Tibial artery (tissue), 4 donors: ENCODE data around the gene CAB39.

Experiments used
- DNase-seq, 2 donors: peaks; one replicate each; pipeline ENCODE4 v3.0.0-alpha.2; 2019
- H3K27ac ChIP-seq, 2 donors: fragments of 200-600 bp; sonication (generic) in 1 of 2; 1 replicate in 1 of 2; 2 replicates in 1 of 2; pipeline ENCODE4 v1.5.1; 2018 to 2019; ENCODE audit warnings: mild to moderate bottlenecking in 1 of 2
- H3K27me3 ChIP-seq, 2 donors: fragments of 200-600 bp; sonication (generic) in 1 of 2; one replicate each; pipeline versions ENCODE4 v1.5.1 to v1.6.0; 2016 to 2019
- H3K36me3 ChIP-seq, 3 donors: fragments of 200-600 bp; sonication (generic) in 2 of 3; one replicate each; pipeline ENCODE4 v1.5.1; 2016 to 2019; ENCODE audit warnings: mild to moderate bottlenecking in 2 of 3
- H3K4me1 ChIP-seq, 4 donors: fragments of 200-600 bp; sonication (generic) in 2 of 4; 1 replicate in 3 of 4; 2 replicates in 1 of 4; pipeline ENCODE4 v1.5.1; 2016 to 2019
- H3K4me3 ChIP-seq, 2 donors: fragments of 200-600 bp; sonication (generic) in 1 of 2; 1 replicate in 1 of 2; 2 replicates in 1 of 2; pipeline ENCODE4 v1.5.1; 2018 to 2019; ENCODE audit warnings: mild to moderate bottlenecking in 2 of 2
- H3K9me3 ChIP-seq, 3 donors: fragments of 200-600 bp; sonication (generic) in 1 of 3; one replicate each; pipeline ENCODE4 v1.5.1; 2016 to 2019
- intact Hi-C: fragments of 100-400 bp; cut with DNase I; formaldehyde crosslinking; loops from one replicate; pipeline ENCODE4 v1.15.0; 2023; ENCODE audit warnings: low total_unique reads
- TF ChIP-seq, protein P1 (sequence below), 2 experiments: fragments of 200-600 bp in 1 of 2; fragments of 450-650 bp in 1 of 2; IDR thresholded peaks; one replicate each; pipeline ENCODE4 v1.5.1; 2017 to 2019; ENCODE audit warnings: antibody characterized with exemption in 2 of 2, mild to moderate bottlenecking in 1 of 2, moderate library complexity in 1 of 2

The CAB39 gene

DNA sequence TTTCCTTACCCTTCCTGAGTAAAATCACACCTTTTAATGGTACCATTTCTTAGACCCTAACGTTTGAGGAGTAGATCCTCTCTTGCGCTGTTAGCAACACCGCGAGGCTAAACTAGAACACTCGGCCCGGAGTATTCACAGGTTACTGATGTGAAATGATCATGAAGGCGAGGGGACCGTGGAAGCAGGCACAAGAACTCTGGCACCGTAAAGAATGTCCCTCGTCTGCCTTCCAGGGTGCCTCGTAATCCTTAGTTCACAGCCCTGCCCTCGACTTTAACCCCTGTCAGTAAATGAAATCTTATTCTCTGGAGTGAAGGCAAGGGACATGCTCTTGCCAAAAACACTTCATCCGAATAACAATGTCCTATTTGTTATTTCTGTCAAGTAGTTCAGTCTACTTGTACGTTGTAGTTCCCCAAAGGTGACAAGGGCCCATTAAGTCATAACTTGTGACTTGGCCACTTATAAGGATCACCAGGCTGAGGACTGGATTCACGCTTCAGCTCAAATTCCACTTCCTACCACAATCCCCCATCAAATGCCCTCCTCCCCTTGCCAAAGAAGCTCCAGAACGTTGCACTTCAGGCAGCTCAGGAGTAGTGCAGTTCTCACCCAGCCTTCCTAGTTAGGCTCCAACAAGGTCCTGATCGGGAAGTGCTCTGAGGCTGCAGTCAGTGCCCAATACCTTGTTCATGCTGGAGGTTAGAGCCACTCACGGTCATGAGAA, 108.8 kb downstream of the CAB39 start:
- Histone ChIP-seq H3K9me3 (no peaks in the 10 kb centered on the region), H3K36me3 (peaks cover 9 to 39% (median 28%) of the 10 kb centered on the region in 3 donors), H3K4me1 (peaks cover 0 to 7% (median 0%) of the 10 kb centered on the region in 4 donors), H3K4me3 (no peak overlapping the region), H3K27ac (no peak overlapping the region), H3K27me3 (peaks cover 0 to 7% of the 10 kb centered on the region in 2 donors)
- intact Hi-C loops = no loop called here
- TF ChIP-seq, protein P1, sequence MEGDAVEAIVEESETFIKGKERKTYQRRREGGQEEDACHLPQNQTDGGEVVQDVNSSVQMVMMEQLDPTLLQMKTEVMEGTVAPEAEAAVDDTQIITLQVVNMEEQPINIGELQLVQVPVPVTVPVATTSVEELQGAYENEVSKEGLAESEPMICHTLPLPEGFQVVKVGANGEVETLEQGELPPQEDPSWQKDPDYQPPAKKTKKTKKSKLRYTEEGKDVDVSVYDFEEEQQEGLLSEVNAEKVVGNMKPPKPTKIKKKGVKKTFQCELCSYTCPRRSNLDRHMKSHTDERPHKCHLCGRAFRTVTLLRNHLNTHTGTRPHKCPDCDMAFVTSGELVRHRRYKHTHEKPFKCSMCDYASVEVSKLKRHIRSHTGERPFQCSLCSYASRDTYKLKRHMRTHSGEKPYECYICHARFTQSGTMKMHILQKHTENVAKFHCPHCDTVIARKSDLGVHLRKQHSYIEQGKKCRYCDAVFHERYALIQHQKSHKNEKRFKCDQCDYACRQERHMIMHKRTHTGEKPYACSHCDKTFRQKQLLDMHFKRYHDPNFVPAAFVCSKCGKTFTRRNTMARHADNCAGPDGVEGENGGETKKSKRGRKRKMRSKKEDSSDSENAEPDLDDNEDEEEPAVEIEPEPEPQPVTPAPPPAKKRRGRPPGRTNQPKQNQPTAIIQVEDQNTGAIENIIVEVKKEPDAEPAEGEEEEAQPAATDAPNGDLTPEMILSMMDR (IDR thresholded peaks at IDR 0.05) = no peak
- DNase-seq = no peak

DNA sequence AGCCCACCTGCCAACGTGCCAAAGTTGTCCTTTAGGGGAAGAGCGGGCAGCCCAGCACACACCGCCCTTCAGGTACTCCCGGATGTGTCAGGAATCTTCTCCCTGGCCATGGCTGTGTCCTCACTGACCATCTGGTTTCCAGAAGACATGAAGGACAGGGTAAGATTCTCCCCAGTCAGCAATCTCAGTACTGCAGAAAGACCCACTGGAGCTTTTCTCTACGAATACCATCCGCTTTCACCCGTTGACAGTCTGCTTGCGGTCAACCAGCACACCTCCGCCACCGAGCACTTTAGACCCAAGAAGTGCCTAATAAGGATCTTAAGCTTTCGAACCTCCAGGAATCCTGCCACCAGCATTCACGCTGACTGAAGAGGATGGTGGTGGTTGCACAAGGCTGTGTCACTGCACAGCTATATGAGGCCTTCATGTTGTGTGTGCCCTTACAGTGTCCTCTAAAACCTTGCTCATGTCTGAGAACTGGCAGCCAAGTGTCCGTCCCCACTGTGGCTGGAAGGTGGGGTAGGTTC, 109.4 kb downstream of the CAB39 start:
- intact Hi-C loops = no loop called here
- Histone ChIP-seq H3K9me3 (no peaks in the 10 kb centered on the region), H3K4me1 (peaks cover 0 to 7% (median 0%) of the 10 kb centered on the region in 4 donors), H3K4me3 (no peak overlapping the region), H3K36me3 (peaks cover 9 to 33% (median 21%) of the 10 kb centered on the region in 3 donors), H3K27me3 (peaks cover 0 to 13% of the 10 kb centered on the region in 2 donors), H3K27ac (no peak overlapping the region)
- no peak for DNase-seq
- TF ChIP-seq, protein P1 (IDR thresholded peaks at IDR 0.05) = no peak

DNA sequence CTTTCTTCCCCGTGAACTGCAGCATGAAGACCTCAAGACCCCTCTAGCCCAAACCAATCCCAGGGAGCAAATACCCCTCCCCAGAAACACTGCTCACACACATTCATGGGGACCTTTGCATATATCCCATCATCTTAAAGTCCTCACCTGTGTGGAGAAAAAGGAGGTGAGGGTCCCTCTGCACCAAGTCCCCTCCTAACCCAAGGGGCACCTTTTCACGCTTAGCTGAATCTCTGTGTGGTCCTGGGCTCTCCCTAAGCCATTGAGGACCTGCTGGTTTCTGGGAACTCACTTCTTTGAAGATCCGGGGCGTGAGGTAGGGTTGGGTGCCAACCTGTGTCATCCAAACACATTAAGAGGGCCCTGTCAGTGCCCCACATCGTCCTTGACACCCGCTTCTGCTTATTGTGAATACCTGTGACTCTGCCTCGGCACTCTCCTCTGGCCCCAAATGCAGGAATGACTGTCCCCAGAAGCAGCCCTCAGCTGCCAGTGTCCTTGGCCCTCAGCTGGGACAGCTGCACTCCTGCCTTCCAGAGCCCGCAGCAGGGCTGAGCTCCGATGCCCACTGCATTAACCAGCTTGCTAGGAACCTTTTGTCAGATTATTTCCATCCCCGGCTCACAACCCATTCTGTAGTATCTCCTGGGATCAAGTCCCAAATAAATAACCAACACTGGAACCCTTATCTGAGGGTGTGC, 110.8 kb downstream of the CAB39 start:
- intact Hi-C loops = no loop called here
- no peaks in the 10 kb centered on the region for H3K9me3 ChIP-seq
- H3K4me3 ChIP-seq = no peak overlapping the region
- H3K27me3 ChIP-seq = peaks cover 0 to 26% of the 10 kb centered on the region in 2 donors
- peaks cover 1 to 20% (median 11%) of the 10 kb centered on the region in 3 donors for H3K36me3 ChIP-seq
- H3K4me1 ChIP-seq = peaks cover 0 to 15% (median 6%) of the 10 kb centered on the region in 4 donors
- DNase-seq = no peak
- H3K27ac ChIP-seq = no peak overlapping the region
- TF ChIP-seq, protein P1 (IDR thresholded peaks at IDR 0.05) = no peak

DNA sequence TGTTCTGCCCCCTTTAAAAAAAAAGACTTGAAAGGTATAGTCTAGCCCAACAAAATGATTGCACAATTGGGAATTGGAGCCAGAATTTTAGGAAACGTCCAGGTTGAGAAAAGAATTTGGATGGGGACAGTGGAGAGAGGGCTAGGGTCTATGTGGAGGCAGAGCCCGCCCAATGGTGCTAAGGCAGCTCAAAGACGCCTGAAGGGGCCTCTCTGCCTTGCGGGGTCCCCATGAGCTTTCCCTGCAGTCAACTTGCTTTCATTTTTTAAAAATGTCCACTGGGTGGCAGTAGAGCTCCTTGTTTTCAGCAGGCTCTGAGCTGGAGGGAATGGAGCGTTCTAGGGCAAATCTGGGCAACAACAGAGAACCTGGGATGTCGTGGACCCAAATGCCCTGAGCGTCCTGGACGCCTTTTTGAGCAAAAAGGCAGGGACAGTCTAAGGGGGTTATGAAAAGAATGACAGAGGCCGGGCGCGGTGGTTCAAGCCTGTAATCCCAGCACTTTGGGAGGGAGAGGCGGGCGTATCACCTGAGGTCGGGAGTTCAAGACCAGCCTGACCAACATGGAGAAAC, 111.8 kb downstream of the CAB39 start:
- Histone ChIP-seq H3K4me3 (peak overlapping the region in 1 of 2 donors; percentile 40), H3K9me3 (no peaks in the 10 kb centered on the region), H3K4me1 (peaks cover 0 to 19% (median 9%) of the 10 kb centered on the region in 4 donors), H3K36me3 (peaks cover 0 to 12% (median 3%) of the 10 kb centered on the region in 3 donors), H3K27me3 (peaks cover 0 to 37% of the 10 kb centered on the region in 2 donors), H3K27ac (no peak overlapping the region)
- intact Hi-C loops = loop anchor here (2.0 kb wide), 1 partner anchor 162 kb away; no protein-coding TSS in a partner anchor
- peak in 1 of 2 donors; percentile 67 for DNase-seq
- TF ChIP-seq, protein P1 (IDR thresholded peaks at IDR 0.05) = peak; percentile 68 to 80

DNA sequence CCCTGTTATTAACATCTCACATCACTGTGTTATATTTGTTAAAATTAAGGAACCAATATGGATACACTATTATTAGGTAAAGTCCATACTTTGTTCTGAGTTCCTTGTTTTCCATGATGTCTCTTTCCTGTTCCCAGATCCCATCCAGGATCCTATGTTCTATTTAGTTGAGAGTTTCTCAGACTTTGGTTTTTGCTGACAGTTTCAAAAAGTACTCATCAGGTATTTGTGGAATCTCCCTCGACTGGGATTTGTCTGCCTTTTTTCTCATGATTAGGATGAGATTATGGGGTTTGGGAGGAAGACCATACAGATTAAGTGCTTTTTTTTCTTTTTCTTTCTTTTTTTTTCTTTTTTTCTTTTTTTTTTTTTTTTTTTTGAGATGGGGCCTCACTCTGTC, 112.7 kb downstream of the CAB39 start:
- TF ChIP-seq, protein P1 (IDR thresholded peaks at IDR 0.05) = no peak
- DNase-seq = no peak
- no peaks in the 10 kb centered on the region for H3K9me3 ChIP-seq
- intact Hi-C loops = loop anchor here (2.0 kb wide), 1 partner anchor 161 kb away; no protein-coding TSS in a partner anchor
- H3K27ac ChIP-seq = no peak overlapping the region
- peaks cover 0 to 12% (median 3%) of the 10 kb centered on the region in 3 donors for H3K36me3 ChIP-seq
- peaks cover 0 to 46% of the 10 kb centered on the region in 2 donors for H3K27me3 ChIP-seq
- H3K4me1 ChIP-seq = peaks cover 0 to 19% (median 9%) of the 10 kb centered on the region in 4 donors
- H3K4me3 ChIP-seq = no peak overlapping the region
